HG03095 (cell line): ENCODE data around the gene TARBP2.
"Not testable (repeated sequence)": the region's sequence is repeated elsewhere in the genome, so short reads cannot be mapped to it uniquely, and the experiment has no call there.

ENCODE experiments used
- ATAC-seq: cut with Tn5 transposase; IDR thresholded peaks from one replicate; pipeline ENCODE4 v1.9.1; 2021; ENCODE audit warnings: moderate library complexity; ENCODE audit not compliant: unreplicated experiment

Gene TARBP2

DNA sequence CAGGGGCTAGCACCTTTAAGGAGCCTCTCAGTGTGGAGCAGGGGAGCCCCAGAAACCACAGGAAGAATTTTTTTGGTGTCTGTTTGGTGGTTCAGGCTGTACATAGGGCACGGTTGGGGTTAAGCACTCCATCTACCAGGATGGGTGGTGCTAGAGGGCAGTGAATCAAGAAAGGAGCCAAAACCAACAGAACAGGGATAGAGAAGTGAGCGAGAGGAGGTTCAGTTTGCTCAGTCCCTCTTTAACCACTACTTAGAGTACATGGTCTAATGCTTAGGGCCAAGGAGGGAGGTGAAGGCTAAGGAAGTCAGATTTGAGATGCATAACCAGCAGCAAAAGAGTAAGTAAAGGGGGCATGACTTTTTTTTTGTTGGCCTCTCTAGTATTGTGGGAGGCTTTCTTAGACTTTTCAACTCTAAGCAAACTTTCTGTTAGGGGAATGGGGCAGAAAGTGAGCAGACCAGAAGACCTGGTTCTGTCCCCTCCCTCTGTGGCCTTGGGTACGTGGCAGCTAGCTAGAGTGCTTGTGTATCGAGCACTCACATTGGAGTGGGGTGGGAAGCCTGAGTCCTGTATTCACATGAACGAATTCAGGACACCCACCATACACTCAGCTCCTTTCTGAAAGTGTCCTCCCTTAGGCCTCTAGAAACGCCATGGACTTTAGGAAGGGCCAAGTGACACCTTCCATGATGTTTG, 12.8 kb downstream of the TARBP2 start:
- ATAC-seq, result no peak

DNA sequence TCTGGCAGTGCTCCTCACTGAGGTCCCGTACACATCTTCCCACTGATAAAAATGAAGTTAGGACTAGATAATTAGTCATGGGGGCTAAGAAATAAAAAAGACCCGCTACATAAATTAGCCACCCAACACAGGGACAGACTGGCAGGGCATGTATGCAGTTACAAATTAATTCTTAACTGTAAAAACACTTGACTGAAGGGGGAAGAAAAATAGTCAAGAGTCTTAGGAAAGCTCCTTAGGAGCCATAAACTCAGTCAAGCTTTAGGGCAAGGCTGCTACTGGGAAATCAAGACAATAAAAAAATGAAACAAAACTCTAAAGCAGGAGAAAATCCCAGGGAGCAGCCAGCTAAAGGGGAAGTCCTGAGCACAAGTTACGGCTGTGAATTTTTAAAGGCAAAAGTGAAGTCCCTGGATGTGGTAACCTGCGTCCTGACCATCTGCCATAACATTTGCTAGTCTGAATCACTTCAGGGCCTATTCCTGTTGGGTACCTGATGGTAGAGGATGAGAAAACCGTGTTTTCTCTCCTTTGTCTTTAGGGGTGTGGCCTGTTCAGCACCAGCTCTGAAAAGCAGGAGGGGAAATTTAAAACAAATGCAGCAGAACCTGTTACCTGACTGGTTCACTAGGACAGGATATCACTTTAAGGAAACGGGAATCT, 13.7 kb downstream of the TARBP2 start:
- ATAC-seq, result no peak

DNA sequence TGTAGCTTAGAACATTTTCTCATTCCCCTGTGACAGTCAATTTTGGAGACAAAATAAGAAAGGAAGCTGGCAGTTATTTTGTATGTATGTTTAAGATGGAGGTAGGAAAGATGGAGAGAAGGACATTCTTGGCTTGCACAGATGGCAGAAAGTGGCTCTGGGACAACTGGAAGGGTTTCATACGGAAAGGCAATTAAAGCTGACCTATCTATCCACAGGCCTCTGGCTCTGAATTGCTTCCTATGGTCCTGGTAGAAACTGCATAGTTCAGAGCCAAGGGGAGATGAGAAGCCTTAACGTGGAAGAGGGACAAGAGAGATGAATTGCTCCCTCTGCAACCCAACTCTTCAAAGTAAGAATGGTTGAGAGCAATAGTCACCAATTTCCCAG, 14.2 kb downstream of the TARBP2 start:
- ATAC-seq, result no peak

- no peak for ATAC-seq
Measured at GRCh38 chr12:53516758-53517455, 15.8 kb downstream of the TARBP2 start.

DNA sequence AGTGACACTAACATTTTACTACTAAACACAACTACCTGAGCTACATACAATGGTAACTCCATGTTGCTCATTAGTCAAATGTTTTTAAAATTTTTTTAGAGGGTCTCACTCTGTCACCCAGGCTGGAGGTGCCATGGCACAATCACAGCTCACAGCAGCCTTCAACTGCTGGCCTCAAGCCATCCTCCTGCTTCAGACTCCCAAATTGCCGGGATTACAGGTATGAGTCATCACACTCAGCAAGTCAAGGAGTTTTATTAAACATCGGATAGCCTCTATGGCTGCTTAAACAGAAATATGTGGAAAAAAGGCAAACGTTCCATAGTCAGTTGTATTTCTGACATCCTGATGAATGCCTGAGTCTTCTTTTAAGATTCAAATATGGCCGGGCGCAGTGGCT, 17.3 kb downstream of the TARBP2 start:
- no peak for ATAC-seq

- ATAC-seq, result no peak
Measured at GRCh38 chr12:53523131-53523530, 22.0 kb downstream of the TARBP2 start.

GRCh38 chr12:53524476-53524875, 23.4 kb downstream of the TARBP2 start:
- no peak for ATAC-seq

DNA sequence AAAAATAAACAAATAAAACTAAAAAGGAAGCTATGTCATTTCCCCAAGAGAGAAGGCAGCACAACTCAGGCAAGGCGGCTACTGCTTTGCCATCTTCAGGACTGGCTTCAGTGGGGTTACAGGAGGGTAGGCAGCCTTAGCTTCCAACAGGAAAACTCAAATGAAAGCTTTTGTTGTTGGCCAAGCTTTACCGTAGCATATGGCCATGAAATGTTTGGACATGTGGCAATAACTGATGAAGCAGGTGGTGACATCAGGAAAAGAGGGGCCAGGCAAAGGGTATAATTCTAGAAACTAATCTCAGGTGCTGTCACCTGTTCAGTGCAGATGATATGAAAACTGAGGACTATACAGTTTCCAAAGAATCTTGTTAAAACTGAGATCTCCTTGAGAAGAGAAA, 29.0 kb downstream of the TARBP2 start:
- ATAC-seq, result no peak

DNA sequence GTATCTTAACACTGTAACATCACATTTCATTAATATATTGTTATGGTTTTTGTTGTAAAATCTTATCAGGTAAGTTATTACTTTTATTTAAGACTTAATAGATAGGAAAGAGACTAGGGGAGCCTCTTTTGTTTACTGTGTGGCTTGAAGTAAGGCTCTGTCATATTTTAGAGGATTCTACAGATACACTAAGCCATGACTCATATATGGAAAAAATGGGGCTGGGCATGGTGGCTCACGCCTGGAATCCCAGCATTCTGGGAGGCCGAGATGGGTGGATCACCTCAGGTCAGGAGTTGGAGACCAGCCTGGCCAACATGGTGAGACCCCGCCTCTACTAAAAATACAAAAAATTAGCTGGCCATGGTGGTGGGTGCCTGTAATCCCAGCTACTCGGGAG, 29.8 kb downstream of the TARBP2 start:
- ATAC-seq, result no peak

DNA sequence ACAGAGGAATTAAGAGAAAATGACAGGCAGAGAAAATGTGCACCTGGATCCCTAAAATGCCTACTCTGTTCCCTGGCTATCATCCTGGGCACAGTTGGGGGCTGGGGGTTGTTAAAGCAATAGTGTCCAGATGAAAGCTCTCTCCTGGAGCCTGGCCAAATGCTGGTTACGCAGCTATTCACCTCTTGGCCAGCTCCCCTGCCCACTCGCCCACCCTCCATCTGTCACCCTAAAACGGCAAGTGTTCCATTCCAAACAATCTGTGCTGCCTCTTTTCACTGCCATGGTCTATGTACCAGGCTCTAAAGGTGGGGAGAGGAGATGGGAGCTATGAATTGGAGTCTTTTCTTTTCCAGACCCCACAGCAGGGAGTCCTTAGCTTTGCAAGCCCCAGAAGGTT, 30.9 kb downstream of the TARBP2 start:
- ATAC-seq, result no peak

- ATAC-seq, result no peak
Measured at GRCh38 chr12:53532524-53533445, 31.7 kb downstream of the TARBP2 start.

- ATAC-seq, result no peak
Measured at GRCh38 chr12:53533471-53533870, 32.4 kb downstream of the TARBP2 start.

DNA sequence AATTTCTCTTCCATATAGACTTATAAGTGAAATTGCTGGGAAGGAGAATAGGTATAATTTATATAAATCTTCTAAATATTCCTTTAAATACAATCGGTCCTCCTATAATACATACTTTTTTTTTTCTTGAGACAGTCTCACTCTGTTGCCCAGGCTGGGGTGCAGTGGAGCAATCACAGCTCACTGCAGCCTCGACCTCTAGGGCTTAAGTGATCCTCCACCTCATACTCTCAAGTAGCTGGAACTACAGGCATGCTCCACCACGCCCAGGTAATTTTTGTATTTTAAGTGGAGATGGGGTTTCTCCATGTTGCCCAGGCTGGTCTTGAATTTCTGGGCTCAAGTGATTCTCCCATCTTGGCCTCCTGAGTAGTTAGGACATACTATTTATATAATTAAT, 35.9 kb downstream of the TARBP2 start:
- no peak for ATAC-seq

DNA sequence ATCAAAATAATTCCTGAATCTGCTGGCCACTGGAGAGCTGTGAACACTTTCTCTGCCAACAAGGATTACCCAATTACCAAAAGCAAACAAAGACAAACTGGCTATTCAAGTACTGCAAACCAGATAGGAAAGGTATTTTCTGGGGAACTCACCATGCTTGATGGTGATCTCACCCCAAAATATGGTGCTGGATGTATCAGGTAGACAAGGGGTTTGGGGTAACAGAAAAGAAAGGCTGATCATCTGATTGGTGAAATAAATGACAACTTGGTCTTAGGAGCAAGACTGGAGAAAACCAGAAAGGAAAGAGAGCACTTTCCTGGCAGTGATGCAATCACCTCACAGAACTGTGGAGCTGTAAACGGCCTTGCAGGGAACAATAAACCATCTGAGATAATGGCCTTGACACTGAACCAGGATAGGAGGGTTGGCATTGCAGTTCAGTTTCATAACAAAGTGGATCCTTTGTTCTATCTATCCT, 37.2 kb downstream of the TARBP2 start:
- ATAC-seq, result no peak

- no peak for ATAC-seq
Measured at GRCh38 chr12:53539526-53539925, 38.4 kb downstream of the TARBP2 start.

GRCh38 chr12:53543539-53543938, 42.5 kb downstream of the TARBP2 start:
- ATAC-seq, result peak; percentile 73

DNA sequence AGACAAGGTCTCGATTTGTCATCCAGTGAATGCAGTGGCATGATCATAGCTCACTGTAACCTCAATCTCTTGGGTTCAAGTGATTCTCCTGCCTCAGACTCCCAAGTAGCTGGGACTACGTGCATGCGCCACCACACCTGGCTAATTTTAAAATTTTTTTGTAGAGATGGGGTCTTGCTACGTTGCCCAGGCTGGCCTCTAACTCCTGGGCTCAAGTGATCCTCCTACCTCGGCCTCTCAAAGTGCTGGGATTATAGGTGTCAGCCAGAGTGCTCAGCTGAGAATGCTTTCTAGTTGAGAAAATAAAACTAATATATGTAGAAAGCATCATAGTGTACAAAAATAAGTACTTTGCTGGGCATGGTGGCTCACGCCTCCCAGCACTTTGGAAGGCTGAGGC, 47.3 kb downstream of the TARBP2 start:
- ATAC-seq, result not testable (repeated sequence)

DNA sequence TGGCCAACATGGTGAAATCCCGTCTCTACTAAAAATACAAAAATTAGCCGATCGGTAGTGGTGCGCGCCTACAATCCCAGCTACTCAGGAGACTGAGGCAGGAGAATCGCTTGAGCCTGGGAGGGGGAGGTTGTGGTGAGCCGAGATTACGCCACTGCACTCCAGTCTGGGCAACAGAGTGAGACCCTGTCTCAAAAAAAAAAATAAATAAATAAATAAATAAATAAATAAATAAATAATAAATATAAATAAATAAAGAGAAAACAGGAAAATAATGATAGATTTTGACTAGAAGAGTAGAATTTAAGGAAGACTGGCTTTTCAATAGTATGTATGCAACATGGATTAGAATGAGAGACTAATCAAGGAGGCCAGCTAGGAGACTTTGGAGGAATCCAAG, 49.0 kb downstream of the TARBP2 start:
- ATAC-seq, result not testable (repeated sequence)

DNA sequence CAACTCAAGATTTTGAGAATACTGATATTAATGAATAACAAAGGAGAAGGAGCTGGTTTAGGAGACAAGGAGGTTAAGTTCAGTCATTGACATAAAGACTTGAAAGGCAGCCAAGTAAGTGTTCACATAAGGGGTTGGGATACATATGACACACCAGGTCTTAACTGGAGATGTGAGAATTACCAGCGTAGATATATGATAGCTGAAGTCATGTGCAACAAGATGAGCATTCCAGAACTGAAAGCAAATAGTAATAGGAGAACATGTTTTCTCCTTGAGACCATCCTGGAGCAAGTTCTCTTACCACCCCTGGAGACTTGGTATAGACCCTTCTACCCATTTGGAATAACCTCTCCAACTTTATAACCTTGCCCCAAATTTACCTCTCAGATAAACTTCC, 49.5 kb downstream of the TARBP2 start:
- ATAC-seq, result no peak

GRCh38 chr12:53551889-53552291, 50.8 kb downstream of the TARBP2 start:
- no peak for ATAC-seq
